Ovary (tissue), 9 donors: ENCODE results near the gene PPP2R1A. TPM values are rescaled to one million over a fixed set of nuclear protein-coding genes. Genes with fewer than 3 reads are reported as not detected.

Experiments used
- DNase-seq, 5 donors: peaks; one replicate each; pipeline ENCODE4 v3.0.0-alpha.2; 2019 to 2020
- H3K27ac ChIP-seq, 2 donors: fragments of 200-600 bp; one replicate each; pipeline versions ENCODE4 v1.5.1 to v1.8.0; 2019 to 2022
- H3K27me3 ChIP-seq: fragments of 200-600 bp; one replicate; pipeline ENCODE4 v1.8.0; 2022
- H3K36me3 ChIP-seq: fragments of 200-600 bp; sonication (generic); one replicate; pipeline ENCODE4 v1.5.1; 2019
- H3K4me1 ChIP-seq: one replicate; pipeline ENCODE4 v1.8.1; 2013; ENCODE audit warnings: mild to moderate bottlenecking, moderate library complexity; ENCODE audit not compliant: insufficient read depth
- H3K4me3 ChIP-seq: fragments of 200-600 bp; sonication (generic); one replicate; pipeline ENCODE4 v1.5.1; 2017
- H3K9me3 ChIP-seq, 2 donors: fragments of 200-600 bp in 1 of 2; sonication (generic) in 1 of 2; one replicate each; pipeline versions ENCODE4 v1.5.1 to v1.8.1; 2013 to 2019; ENCODE audit warnings: mild to moderate bottlenecking in 1 of 2, moderate library complexity in 1 of 2
- EP300 ChIP-seq: sonication (generic); formaldehyde crosslinking; IDR thresholded peaks from one replicate; pipeline ENCODE4 v1.6.1; 2017; ENCODE audit warnings: antibody characterized with exemption
- POLR2A ChIP-seq: fragments of 450-650 bp; IDR thresholded peaks from one replicate; pipeline ENCODE4 v1.6.1; 2017; ENCODE audit warnings: antibody characterized with exemption, mild to moderate bottlenecking, moderate library complexity
- WGBS, 3 donors: extraction: QIAGEN DNeasy Blood & Tissue Kit in 1 of 3; methylation state at CpG; one replicate each; pipeline versions ENCODE4 v1.1.5 to v1.1.7; 2013 to 2017; 5-methylcytosine and 5-hydroxymethylcytosine counted together
- intact Hi-C, 4 donors: fragments of 100-400 bp; cut with DNase I; formaldehyde crosslinking; loops; one replicate each; pipeline versions ENCODE4 v1.11.0 to v1.15.1; 2022 to 2023
- polyA plus RNA-seq, 2 donors: library from polyadenylated mRNA; stranded (reverse); fragments of 200-250 nt in 1 of 2; fragments of 350-450 nt in 1 of 2; fragmentation: Illumina TruSeq in 1 of 2; extraction: RNeasy Lipid Tissue Mini Kit (QIAGEN cat#74804) in 1 of 2; gene quantifications; one replicate each; pipeline ENCODE4 v1.2.3, GENCODE V29; 2013 to 2014
- total RNA-seq, 7 donors: library from RNA; depleted of rRNA in 2 of 7; stranded (reverse); fragments of >200 nt in 2 of 7; fragmentation: NEBNext Ultra II Directional in 3 of 7; extraction: Animal tissue kit (Norgen Biotek cat#: 25700) in 3 of 7; gene quantifications; one replicate each; pipeline versions ENCODE4 v1.1.0 to v1.2.4, GENCODE V29; 2016 to 2023
- TF ChIP-seq, protein P1 (sequence below), 3 donors: fragments of 450-650 bp in 2 of 3; fragments of 200-600 bp in 1 of 3; IDR thresholded peaks; one replicate each; pipeline versions ENCODE4 v1.5.1 to v1.8.0; 2016 to 2022; ENCODE audit warnings: antibody characterized with exemption in 3 of 3, mild to moderate bottlenecking in 1 of 3
- donor health status: DM: no; HTN: no; CAD: no; lungs with moderate emphysema.
- donor health status: DM: no; HTN: no; CAD: no.
- donor health status: Bipolar disorder and iron deficiency.
- donor health status: DM: yes; HTN: yes; CAD: no.
- donor health status: DM: no; HTN: no; CAD: no.
- donor health status: DM: yes; HTN: yes; CAD: no.

Gene PPP2R1A
- total and polyA plus RNA-seq, 9 donors, result 127 to 408 (median 272) TPM

DNA sequence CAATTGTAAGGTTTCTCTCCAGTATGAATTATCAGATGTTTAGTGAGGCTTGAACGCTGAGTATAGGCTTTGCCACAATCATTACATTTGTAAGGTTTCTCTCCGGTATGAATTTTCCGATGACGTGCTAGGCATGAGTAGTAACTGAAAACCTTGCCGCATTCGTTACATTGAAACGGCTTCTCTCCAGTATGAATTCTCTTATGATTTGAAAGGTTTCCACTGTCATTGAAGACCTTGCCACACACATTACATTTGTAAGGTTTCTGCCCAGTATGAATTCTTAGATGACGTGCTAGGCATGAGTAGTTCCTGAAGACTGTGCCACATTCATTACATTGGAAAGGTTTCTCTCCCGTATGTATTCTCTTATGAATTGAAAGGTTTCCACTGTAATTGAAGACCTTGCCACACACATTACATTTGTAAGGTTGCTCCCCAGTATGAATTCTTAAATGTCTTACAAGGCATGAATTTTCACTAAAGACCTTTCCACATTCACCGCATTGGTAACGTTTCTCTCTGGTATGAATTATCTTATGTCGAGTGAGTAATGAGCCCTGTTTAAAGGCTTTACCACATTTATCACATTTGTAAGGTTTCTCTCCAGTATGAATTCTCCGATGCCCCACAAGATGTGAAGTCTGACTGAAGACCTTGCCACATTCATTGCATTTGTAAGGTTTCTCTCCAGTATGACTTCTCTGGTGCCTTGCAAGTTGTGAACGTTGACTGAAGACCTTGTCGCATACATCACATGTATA is 34.1 kb upstream of the PPP2R1A start:
- H3K27me3 ChIP-seq, result no peaks in the 10 kb centered on the region
- H3K36me3 ChIP-seq, result no peaks in the 10 kb centered on the region
- no peaks in the 10 kb centered on the region for H3K4me1 ChIP-seq
- intact Hi-C loops, result no loop called here
- WGBS, 3 donors, result 97 to 99% (median 98%) methylated on average over 15 of the region's 15 CpGs
- TF ChIP-seq EP300, result no peak
- no peak for TF ChIP-seq POLR2A
- TF ChIP-seq, protein P1, sequence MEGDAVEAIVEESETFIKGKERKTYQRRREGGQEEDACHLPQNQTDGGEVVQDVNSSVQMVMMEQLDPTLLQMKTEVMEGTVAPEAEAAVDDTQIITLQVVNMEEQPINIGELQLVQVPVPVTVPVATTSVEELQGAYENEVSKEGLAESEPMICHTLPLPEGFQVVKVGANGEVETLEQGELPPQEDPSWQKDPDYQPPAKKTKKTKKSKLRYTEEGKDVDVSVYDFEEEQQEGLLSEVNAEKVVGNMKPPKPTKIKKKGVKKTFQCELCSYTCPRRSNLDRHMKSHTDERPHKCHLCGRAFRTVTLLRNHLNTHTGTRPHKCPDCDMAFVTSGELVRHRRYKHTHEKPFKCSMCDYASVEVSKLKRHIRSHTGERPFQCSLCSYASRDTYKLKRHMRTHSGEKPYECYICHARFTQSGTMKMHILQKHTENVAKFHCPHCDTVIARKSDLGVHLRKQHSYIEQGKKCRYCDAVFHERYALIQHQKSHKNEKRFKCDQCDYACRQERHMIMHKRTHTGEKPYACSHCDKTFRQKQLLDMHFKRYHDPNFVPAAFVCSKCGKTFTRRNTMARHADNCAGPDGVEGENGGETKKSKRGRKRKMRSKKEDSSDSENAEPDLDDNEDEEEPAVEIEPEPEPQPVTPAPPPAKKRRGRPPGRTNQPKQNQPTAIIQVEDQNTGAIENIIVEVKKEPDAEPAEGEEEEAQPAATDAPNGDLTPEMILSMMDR (IDR thresholded peaks at IDR 0.05), result no peak
- peaks cover 0 to 24% of the 10 kb centered on the region in 2 donors for H3K9me3 ChIP-seq
- no peak for DNase-seq
- no peak overlapping the region for H3K4me3 ChIP-seq
- H3K27ac ChIP-seq, result no peak overlapping the region

DNA sequence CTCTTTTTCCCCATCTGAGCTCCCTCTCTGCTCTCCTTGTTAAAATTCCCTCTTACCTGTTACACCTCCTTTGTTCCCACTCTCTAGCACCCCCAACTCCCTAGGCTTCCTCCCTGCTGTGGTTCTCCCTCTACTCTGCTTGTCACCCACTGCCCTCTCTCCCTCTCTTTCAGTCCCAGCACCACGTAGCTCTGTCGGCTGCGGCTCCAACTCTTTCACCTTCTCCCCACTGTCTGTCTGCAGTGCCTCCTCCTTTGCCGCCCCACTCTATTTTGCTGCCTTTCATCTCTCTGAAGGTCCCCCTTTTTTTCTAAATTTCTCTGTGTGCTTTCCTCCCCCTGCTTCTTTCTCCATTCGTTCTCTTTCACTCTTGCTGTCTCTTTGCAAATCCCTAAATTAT is 19.5 kb upstream of the PPP2R1A start:
- Histone ChIP-seq H3K4me3 (peak overlapping the region; percentile 77), H3K36me3 (no peaks in the 10 kb centered on the region), H3K27ac (peak overlapping the region in 1 of 2 donors; percentile 70), H3K9me3 (no peaks in the 10 kb centered on the region), H3K27me3 (no peaks in the 10 kb centered on the region), H3K4me1 (peaks cover 3% of the 10 kb centered on the region)
- intact Hi-C loops, result loop anchor here in 1 of 4 donors (2.0 kb wide), 2 partner anchors 18 to 32 kb away; partner anchors contain the start of gene ZNF616
- no peak for DNase-seq
- 1 to 2% (median 2%) methylated on average over 5 of the region's 5 CpGs for WGBS, 3 donors
- no peak for TF ChIP-seq EP300

DNA sequence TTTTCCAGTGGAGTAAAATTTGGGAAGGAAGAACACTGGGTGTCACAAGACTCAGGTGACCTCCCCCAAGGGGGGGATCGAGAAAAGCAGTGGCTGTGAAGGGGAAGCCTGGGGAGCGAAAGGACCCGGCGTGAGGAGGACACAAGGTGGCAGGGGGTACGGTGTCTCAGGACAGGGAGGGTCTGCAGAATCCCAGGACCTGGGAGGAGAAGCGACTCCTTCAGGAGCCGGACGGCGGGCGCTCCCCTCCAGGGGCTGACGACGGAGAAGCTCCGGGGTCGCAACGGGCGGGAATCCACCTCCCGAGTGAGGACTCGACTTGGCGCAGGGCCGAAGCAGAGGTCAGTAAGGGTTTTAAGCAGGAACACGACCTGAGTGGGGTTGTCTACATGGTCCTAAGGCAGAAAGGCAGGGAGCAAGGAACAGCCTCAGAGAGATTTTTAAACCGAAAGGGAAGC is 19.0 kb upstream of the PPP2R1A start:
- peak; percentile 35 to 66 (median 53) for DNase-seq
- WGBS, 3 donors, result 0 to 1% (median 0%) methylated on average over 22 of the region's 22 CpGs

DNA sequence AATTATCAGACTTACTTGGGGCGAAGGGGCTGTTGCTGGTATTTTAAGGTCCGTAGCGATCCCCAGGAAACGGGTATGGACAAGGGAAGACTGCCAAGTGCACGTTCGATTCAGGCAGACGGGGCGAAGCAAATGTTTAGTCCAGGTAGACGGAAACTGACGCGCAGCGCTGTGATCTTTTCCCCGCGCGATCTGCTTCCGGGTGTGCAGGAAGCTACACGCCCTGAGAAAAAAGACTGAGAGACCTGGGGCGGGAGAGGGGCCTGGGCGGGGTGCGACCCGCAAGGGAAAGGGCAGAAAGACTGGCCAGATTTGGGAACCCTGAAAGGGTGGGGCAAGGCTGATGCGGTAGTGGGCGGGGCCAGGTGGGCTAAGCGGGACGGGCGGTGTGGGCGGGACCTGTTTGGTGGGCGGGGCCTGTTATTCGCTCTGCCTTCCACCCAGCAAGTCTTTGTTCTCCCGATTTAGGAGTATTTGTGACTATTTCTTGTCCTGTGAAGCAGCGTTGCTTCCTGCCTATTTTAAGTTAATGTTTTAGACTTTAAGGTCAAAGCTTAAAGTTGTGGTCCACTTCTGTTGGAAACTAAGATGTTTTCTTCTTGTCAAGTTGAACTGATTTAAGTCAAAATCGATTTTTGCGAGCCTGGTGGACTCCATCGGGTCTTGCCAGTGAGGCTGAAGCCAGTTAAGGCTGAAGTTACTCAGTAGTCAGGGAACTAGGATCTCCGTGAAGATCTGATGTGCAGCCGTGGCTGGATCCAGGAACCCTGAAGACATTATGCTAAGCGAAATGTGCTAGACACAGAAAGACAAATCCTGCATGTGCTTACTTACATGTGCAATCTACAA is 18.3 kb upstream of the PPP2R1A start, which contains the start of gene ZNF836:
Gene ZNF836 (minus strand): TSS at position 301 of the 849 bp plus-strand sequence. CDS start 3,549 bp downstream, outside the sequence.
- TF ChIP-seq POLR2A, result no peak
- TF ChIP-seq, protein P1 (IDR thresholded peaks at IDR 0.05), result no peak
- TF ChIP-seq EP300, result no peak
- Histone ChIP-seq H3K9me3 (no peaks in the 10 kb centered on the region), H3K4me3 (peak within 1 kb of the TSS; percentile 77), H3K27me3 (no peaks in the 10 kb centered on the region), H3K36me3 (no peaks in the 10 kb centered on the region), H3K27ac (peak within 1 kb of the TSS; percentile 70 to 80), H3K4me1 (peaks cover 3% of the 10 kb centered on the region)
- intact Hi-C loops, result loop anchor here in 1 of 4 donors (2.0 kb wide), 2 partner anchors 17 to 33 kb away; partner anchors contain the start of gene ZNF616
- 2% methylated on average over 37 of the region's 37 CpGs for WGBS, 3 donors
- peak; percentile 91 to 96 (median 94) for DNase-seq

More for the DNA sequence above, 19.0 kb upstream of the PPP2R1A start:
- H3K9me3 ChIP-seq, result no peaks in the 10 kb centered on the region
- no peaks in the 10 kb centered on the region for H3K27me3 ChIP-seq
- TF ChIP-seq, protein P1 (IDR thresholded peaks at IDR 0.05), result no peak
- TF ChIP-seq POLR2A (no peak), EP300 (no peak)
- H3K4me3 ChIP-seq, result peak overlapping the region; percentile 77
- no peaks in the 10 kb centered on the region for H3K36me3 ChIP-seq
- intact Hi-C loops, result loop anchor here in 1 of 4 donors (2.0 kb wide), 2 partner anchors 18 to 32 kb away; partner anchors contain the start of gene ZNF616
- H3K27ac ChIP-seq, result peak overlapping the region; percentile 70 to 80
- peaks cover 3% of the 10 kb centered on the region for H3K4me1 ChIP-seq
